ENCODE data around the gene TLE5. TPM values are rescaled to one million over a fixed set of nuclear protein-coding genes. Genes with fewer than 3 reads are reported as not detected.

Gene TLE5
- total RNA-seq, 4 donors from 2014 or later = 200 to 309 (median 226) TPM

DNA sequence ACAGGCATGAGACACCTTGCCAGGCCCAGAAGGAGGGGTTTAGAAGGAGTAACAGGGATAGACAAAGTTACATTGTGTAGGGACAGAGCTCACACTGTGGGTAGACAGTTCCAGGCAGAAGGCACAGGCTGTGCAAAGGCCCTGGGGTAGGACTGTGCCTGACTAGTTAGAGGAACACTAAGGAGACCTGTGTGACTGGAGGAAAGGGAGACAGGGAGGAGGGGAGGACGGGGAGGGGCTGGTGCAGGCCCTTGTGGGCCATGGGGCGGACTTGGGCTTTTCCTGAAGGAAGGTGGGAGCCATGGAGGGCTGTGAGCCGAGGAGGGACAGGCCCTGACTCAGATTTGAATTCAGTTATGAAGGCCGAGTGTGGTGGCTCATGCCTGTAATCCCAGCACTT, 17.3 kb upstream of the TLE5 start:
- TF ChIP-seq, protein P1, sequence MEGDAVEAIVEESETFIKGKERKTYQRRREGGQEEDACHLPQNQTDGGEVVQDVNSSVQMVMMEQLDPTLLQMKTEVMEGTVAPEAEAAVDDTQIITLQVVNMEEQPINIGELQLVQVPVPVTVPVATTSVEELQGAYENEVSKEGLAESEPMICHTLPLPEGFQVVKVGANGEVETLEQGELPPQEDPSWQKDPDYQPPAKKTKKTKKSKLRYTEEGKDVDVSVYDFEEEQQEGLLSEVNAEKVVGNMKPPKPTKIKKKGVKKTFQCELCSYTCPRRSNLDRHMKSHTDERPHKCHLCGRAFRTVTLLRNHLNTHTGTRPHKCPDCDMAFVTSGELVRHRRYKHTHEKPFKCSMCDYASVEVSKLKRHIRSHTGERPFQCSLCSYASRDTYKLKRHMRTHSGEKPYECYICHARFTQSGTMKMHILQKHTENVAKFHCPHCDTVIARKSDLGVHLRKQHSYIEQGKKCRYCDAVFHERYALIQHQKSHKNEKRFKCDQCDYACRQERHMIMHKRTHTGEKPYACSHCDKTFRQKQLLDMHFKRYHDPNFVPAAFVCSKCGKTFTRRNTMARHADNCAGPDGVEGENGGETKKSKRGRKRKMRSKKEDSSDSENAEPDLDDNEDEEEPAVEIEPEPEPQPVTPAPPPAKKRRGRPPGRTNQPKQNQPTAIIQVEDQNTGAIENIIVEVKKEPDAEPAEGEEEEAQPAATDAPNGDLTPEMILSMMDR (IDR thresholded peaks at IDR 0.05; ENCODE audit: low read depth) = no peak

DNA sequence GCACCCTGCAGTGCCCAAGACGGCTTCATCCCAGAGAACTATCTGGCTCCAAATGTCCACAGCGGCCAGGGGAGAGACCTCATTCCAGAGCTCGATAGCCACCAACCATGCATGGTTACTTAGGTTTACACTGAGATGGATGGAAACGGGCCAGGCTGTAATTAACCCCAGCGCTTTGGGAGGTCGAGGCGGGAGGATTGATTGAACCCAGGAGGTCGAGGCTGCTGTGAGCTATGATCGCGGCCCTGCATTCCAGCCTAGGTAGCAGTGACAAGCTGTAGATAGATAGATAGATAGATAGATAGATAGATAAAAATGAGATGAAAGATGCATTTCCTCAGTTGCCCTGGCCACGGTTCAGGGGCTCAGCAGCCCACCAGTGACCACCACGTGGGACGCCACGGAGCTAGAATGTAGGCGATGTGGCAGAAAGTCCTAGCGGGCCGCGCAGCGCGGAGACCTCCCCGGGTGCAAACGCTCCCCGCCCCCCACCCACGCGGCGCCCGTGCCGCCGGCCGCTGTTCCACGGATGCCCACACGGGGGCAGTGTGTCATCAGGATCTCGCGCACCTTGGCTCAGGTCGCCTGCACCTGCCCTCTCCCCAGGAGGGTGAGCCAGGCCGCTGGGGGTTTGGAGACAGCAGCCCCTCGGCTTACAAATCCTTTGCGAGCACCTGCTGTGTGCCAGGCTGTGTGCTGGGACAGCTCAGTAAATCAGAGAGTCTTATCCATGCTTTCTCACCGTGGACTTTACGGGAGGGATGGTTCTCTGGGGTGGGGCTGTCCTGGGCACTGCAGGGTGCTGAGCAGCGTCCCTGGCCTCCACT, 13.5 kb upstream of the TLE5 start:
- TF ChIP-seq, protein P1 (IDR thresholded peaks at IDR 0.05; ENCODE audit: low read depth) = no peak

DNA sequence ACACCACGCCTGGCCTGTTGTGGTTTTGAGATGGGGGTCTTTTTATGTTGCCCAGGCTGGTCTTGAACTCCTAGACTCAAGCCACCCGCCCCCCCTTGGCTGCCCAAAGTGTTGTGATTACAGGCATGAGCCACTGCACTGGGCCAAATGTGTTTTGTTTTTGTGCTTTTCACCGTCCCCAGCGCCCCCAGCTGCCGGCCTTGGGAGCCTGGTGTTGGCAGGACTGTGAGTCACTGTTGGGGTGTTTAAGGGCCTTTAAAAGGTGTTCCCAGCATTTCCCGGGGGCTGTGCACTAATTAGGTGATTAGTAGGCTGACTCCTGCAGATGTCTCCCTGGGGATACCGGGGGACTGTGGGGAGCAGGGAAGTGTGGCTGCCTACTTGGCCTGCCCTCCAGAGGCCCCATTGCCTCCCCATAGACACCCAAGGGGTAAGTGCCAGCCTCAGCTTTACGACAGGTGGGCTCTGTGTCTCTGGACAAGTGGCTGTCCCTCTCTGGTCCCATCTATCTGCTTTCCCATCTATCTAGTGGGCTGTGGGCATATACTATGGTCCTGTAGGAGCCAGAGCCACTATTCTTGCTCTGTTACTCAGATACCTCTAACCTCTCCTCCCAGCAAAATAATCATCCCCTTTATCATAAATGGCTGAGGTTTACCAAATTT, 11.8 kb upstream of the TLE5 start:
- TF ChIP-seq, protein P1 (IDR thresholded peaks at IDR 0.05; ENCODE audit: low read depth) = no peak

DNA sequence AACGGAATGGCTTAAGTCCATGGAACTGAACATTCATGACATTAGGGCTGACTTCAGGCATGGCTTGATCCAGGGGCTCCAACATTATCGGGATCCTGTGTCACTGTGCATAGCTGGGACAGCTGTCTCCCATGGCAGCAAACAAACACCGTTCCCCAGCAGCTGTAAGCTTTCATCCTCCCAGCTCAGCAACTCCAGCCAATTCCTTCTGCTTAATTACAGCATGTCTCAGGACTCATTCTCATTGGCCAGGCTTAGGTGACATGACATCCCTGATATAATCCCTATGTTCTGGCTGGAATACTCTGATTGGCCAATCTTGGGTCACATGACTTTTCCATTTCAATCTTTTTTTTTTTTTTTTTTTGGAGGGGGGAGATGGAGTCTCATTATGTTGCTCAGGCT, 10.9 kb upstream of the TLE5 start:
- TF ChIP-seq, protein P1 (IDR thresholded peaks at IDR 0.05; ENCODE audit: low read depth) = no peak

DNA sequence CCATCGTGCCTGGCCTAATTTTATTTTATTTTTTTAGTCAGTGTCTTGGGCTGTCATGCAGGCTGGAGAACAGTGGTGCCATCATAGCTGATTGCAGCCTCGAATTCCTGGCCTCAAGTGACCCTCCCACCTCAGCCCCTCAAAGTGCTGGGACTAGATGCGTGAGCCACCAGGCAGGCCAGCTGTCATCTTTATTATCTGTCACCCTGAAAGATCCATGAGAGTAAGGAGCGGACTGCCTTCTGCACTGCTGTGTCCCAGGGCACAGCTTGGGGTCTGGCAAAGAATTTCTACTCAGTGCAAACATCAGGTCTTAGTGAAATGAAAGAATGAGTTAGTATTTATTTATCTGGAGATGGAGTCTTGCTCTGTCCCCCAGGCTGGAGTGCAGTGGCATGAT, 9.5 kb upstream of the TLE5 start:
- TF ChIP-seq, protein P1 (IDR thresholded peaks at IDR 0.05; ENCODE audit: low read depth) = no peak

DNA sequence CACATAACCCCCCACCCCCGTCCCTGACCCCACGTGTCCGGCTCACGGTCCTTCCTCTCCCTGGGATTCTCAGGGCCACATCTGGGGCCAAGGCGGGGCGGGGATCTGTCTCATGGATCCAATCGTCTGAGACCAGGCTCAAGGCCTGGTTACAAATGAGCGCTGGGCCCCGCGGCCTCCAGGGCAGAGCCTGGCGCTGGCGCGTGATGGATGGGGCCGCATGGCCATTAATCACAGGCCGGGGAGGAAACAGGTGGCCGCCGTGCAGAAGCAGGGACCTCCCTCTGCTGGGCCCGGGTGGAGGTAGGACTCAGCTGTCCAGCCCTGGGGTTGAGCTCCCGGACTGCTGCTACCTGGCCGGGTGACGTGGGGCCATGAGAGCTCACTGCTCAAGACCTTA, 5.8 kb upstream of the TLE5 start:
- TF ChIP-seq, protein P1 (IDR thresholded peaks at IDR 0.05; ENCODE audit: low read depth) = no peak

DNA sequence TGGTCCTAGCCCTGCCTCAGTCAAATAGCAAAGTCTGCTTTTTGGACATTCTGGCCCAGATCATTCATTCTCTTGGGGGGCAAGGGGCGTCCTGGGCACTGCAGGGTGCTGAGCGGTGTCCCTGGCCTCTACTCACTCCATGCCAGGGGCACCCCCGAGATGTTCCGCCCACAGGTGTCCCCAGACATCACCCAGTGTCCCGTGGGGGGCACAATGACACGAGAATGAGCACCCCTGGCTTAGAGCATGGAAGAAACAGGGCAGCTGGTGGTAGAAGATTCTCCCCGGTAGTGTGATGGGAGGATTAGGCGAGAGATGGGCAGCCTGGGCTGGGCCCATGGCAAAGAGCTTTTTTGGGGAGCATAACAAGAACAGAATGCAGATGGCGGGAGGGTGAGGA, 5.3 kb upstream of the TLE5 start:
- TF ChIP-seq, protein P1 (IDR thresholded peaks at IDR 0.05; ENCODE audit: low read depth) = no peak
